ENCODE measurements around the gene MRPL51. TPM values are rescaled to one million over a fixed set of nuclear protein-coding genes. Genes with fewer than 3 reads are reported as not detected.

Gene MRPL51
- polyA plus RNA-seq, 1 donor from 2014 or later: 117 TPM

DNA sequence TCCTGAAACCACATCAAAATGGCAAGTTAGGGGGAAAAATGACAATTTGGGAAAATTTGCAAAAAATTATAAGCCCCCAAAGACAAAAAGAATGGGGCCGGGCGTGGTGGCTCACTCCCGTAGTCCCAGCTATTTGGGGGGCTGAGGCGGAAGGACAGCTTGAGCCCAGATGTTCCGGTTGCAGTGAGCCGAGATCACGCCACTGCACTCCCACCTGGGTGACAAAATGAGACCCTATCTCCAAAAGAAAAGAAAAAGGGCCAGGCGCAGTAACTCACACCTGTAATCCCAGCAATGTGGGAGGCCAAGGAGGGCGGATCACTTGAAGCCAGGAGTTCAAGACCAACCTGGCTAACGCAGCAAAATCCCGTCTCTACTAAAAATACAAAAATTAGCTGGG, 20.6 kb downstream of the MRPL51 start:
- Histone ChIP-seq H3K36me3 (ENCODE audit: insufficient read depth, low read length) (no peaks in the 10 kb centered on the region), H3K27me3 (ENCODE audit: insufficient read depth, low read depth, low read length) (no peaks in the 10 kb centered on the region), H3K79me2 (replicated peaks; ENCODE audit: insufficient read depth, low read length) (no peaks in the 10 kb centered on the region), H3K27ac (ENCODE audit: low read length) (no peak overlapping the region), H3K9me2 (ENCODE audit: insufficient read depth, low read length) (no peaks in the 10 kb centered on the region), H3F3A (ENCODE audit: insufficient read depth, low read length, poor library complexity, severe bottlenecking) (no peaks in the 10 kb centered on the region), H3K4me3 (ENCODE audit: low read length) (no peak overlapping the region), H3K4me2 (ENCODE audit: low read length) (no peak overlapping the region), H3K9ac (ENCODE audit: low read length) (no peak overlapping the region), H2AFZ (ENCODE audit: low read depth, low read length) (no peak overlapping the region), H4K20me1 (ENCODE audit: insufficient read depth) (no peaks in the 10 kb centered on the region), H3K9me3 (ENCODE audit: low read length) (no peaks in the 10 kb centered on the region)
- TF ChIP-seq EP300 (conservative IDR thresholded peaks at IDR 0.05; ENCODE audit: poor library complexity, severe bottlenecking): no peak
- no peak for TF ChIP-seq REST (IDR thresholded peaks at IDR 0.05; ENCODE audit: borderline replicate concordance)
- no peak for TF ChIP-seq MXI1 (conservative IDR thresholded peaks at IDR 0.05; ENCODE audit: poor library complexity, severe bottlenecking)
- no peak for TF ChIP-seq POLR2AphosphoS5 (IDR thresholded peaks at IDR 0.05)
- no peak for TF ChIP-seq EZH2 (IDR thresholded peaks at IDR 0.05; ENCODE audit: borderline replicate concordance, insufficient read depth, low read length, poor library complexity, severe bottlenecking)
- TF ChIP-seq, protein P1, sequence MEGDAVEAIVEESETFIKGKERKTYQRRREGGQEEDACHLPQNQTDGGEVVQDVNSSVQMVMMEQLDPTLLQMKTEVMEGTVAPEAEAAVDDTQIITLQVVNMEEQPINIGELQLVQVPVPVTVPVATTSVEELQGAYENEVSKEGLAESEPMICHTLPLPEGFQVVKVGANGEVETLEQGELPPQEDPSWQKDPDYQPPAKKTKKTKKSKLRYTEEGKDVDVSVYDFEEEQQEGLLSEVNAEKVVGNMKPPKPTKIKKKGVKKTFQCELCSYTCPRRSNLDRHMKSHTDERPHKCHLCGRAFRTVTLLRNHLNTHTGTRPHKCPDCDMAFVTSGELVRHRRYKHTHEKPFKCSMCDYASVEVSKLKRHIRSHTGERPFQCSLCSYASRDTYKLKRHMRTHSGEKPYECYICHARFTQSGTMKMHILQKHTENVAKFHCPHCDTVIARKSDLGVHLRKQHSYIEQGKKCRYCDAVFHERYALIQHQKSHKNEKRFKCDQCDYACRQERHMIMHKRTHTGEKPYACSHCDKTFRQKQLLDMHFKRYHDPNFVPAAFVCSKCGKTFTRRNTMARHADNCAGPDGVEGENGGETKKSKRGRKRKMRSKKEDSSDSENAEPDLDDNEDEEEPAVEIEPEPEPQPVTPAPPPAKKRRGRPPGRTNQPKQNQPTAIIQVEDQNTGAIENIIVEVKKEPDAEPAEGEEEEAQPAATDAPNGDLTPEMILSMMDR (IDR thresholded peaks at IDR 0.05; ENCODE audit: poor library complexity, severe bottlenecking): no peak
- no peak for TF ChIP-seq TAF1 (IDR thresholded peaks at IDR 0.05; ENCODE audit: low read depth)
- TF ChIP-seq RAD21 (conservative IDR thresholded peaks at IDR 0.05): no peak
- no peak for TF ChIP-seq SMC3 (conservative IDR thresholded peaks at IDR 0.05; ENCODE audit: poor library complexity)

DNA sequence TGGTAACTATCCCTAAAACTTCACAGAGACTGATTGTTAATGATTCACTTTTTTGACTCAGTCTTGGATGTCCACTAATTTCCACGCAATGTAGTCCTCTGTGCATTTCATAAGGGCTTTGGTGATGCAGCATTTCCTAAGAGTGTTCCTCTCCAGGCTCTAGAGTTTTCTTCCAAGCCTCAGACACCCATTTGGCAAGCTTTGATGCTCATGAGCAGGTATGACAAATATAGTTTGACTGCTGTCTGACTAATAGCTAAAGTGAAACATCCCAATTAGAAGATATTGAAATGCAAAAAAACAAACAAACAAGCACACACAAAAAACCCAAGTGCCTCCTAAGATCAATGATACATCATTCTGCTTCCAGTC, 21.1 kb downstream of the MRPL51 start:
- Histone ChIP-seq H3K27ac (ENCODE audit: low read length) (no peak overlapping the region), H3K9me3 (ENCODE audit: low read length) (no peaks in the 10 kb centered on the region), H3K36me3 (ENCODE audit: insufficient read depth, low read length) (no peaks in the 10 kb centered on the region), H3K9ac (ENCODE audit: low read length) (no peak overlapping the region), H3K4me2 (ENCODE audit: low read length) (no peak overlapping the region), H3K4me3 (ENCODE audit: low read length) (no peak overlapping the region), H3K9me2 (ENCODE audit: insufficient read depth, low read length) (no peaks in the 10 kb centered on the region), H3K79me2 (replicated peaks; ENCODE audit: insufficient read depth, low read length) (no peaks in the 10 kb centered on the region), H4K20me1 (ENCODE audit: insufficient read depth) (no peaks in the 10 kb centered on the region), H2AFZ (ENCODE audit: low read depth, low read length) (no peak overlapping the region), H3F3A (ENCODE audit: insufficient read depth, low read length, poor library complexity, severe bottlenecking) (no peaks in the 10 kb centered on the region), H3K27me3 (ENCODE audit: insufficient read depth, low read depth, low read length) (no peaks in the 10 kb centered on the region)
- TF ChIP-seq EZH2 (IDR thresholded peaks at IDR 0.05; ENCODE audit: borderline replicate concordance, insufficient read depth, low read length, poor library complexity, severe bottlenecking) (no peak), SMC3 (conservative IDR thresholded peaks at IDR 0.05; ENCODE audit: poor library complexity) (no peak), TAF1 (IDR thresholded peaks at IDR 0.05; ENCODE audit: low read depth) (no peak), POLR2AphosphoS5 (IDR thresholded peaks at IDR 0.05) (no peak), RAD21 (conservative IDR thresholded peaks at IDR 0.05) (no peak), MXI1 (conservative IDR thresholded peaks at IDR 0.05; ENCODE audit: poor library complexity, severe bottlenecking) (no peak), EP300 (conservative IDR thresholded peaks at IDR 0.05; ENCODE audit: poor library complexity, severe bottlenecking) (no peak), REST (IDR thresholded peaks at IDR 0.05; ENCODE audit: borderline replicate concordance) (no peak)
- TF ChIP-seq, protein P1 (IDR thresholded peaks at IDR 0.05; ENCODE audit: poor library complexity, severe bottlenecking): no peak

Data from neural cell (in vitro differentiated cells).